Esophagus squamous epithelium (tissue), 4 donors: ENCODE results near the gene CRISP3.

ENCODE experiments used
- CTCF ChIP-seq, 6 experiments: fragments of 450-650 bp in 4 of 6; fragments of 200-600 bp in 2 of 6; sonication (generic) in 2 of 6; IDR thresholded peaks; one replicate each; pipeline ENCODE4 v1.5.1; 2016 to 2019; ENCODE audit warnings: antibody characterized with exemption in 6 of 6, mild to moderate bottlenecking in 4 of 6, moderate library complexity in 4 of 6
- POLR2A ChIP-seq, 4 donors: fragments of 450-650 bp; IDR thresholded peaks; one replicate each; pipeline ENCODE4 v1.6.1; 2017; ENCODE audit warnings: antibody characterized with exemption in 4 of 4, mild to moderate bottlenecking in 4 of 4, moderate library complexity in 3 of 4

- no peak for TF ChIP-seq POLR2A (IDR thresholded peaks at IDR 0.05)
- TF ChIP-seq CTCF (IDR thresholded peaks at IDR 0.05) = no peak
These were observed 30.9 kb upstream of the CRISP3 start for GRCh38 chr6:49775043-49775442.
